GM12872 (cell line): ENCODE results near the gene ANKZF1.

ENCODE experiments used
- TF ChIP-seq, protein P1 (sequence below): IDR thresholded peaks from 3 replicates; pipeline ENCODE4 v1.5.1; 2011; ENCODE audit warnings: low read depth, mild to moderate bottlenecking, low read length, moderate library complexity; ENCODE audit not compliant: insufficient read depth

The ANKZF1 gene

GRCh38 chr2:219279916-219280516 lies 50.4 kb downstream of the ANKZF1 start:
- TF ChIP-seq, protein P1, sequence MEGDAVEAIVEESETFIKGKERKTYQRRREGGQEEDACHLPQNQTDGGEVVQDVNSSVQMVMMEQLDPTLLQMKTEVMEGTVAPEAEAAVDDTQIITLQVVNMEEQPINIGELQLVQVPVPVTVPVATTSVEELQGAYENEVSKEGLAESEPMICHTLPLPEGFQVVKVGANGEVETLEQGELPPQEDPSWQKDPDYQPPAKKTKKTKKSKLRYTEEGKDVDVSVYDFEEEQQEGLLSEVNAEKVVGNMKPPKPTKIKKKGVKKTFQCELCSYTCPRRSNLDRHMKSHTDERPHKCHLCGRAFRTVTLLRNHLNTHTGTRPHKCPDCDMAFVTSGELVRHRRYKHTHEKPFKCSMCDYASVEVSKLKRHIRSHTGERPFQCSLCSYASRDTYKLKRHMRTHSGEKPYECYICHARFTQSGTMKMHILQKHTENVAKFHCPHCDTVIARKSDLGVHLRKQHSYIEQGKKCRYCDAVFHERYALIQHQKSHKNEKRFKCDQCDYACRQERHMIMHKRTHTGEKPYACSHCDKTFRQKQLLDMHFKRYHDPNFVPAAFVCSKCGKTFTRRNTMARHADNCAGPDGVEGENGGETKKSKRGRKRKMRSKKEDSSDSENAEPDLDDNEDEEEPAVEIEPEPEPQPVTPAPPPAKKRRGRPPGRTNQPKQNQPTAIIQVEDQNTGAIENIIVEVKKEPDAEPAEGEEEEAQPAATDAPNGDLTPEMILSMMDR = peak; percentile 51

DNA sequence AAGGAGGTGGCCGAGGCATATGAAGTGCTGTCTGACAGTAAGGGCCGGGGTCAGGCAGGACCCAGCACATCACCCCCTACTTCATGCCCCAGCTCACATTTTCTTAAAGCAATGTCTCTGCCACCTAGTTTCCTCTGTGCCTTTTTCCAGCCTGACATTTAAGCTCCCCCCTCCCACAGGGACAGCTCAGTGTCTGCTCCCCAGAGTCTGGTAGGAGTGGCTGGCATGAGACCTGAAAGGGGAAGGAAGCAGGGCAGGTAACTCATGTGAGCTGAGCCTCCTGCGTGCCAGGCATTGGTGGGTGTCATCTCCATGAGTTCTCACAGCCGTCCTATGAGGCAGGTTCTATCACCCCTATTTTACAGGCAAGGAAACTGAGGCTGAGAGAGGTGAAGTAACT lies 51.0 kb downstream of the ANKZF1 start:
- TF ChIP-seq, protein P1 = no peak

DNA sequence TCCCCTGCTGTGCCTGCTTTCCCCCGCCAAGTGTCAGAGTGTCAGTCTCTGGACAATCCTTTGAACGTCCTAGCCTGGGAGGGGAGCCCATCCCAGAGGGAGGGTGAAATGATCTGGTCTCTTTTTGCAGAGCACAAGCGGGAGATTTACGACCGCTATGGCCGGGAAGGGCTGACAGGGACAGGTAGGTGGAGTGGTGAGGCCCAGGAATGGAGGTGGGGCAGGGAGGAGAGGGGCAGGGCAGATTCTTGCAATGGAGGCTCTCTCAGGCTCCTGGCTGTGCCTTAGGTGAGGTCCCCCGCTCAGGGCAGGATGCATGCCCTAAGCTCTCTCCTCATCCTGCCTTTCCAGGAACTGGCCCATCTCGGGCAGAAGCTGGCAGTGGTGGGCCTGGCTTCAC lies 52.0 kb downstream of the ANKZF1 start:
- TF ChIP-seq, protein P1 = no peak

DNA sequence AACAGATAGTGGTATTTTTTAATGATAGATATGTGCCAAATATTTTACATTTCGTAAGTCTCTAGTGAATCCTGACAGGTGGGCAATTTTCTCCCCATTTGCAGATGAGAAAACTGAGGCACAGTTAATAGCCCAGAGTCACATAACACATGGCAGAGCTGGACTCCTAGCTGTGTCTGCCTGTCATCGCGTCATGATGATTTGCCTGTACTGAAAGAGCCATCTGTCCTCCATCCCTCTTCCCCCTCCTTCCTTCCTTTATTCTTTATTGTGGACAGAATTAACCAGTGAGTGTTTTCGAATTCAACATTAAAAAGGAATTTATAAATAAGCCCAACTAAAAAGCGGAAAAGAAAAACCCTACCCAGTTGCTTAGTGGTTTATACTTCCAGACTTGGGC lies 52.8 kb downstream of the ANKZF1 start:
- TF ChIP-seq, protein P1 = no peak

DNA sequence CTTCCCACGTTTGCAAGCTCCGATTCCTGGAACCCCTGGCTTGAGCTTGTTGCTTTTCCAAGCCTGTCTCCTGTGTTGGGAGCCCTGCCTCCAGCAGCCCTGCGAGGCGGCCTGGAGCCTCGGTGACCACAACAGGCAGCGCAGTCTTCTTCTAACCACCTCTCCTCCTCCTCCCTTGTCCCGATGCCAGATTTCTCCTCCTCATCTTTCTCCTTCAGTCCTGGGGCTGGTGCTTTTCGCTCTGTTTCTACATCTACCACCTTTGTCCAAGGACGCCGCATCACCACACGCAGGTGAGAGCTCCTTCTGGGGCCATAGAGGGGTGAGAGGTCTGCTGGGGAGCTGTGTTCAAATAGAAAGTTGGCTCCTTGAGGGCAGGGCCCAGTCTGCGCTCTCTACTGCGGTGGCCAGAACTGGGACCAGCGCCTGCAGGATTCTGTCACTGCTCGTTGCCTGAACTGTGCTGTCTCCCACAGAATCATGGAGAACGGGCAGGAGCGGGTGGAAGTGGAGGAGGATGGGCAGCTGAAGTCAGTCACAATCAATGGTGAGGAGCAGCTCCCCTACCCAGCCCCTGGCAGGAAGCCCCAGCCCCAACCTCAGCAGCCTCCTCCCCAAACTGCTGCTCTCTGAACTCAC lies 53.5 kb downstream of the ANKZF1 start:
- TF ChIP-seq, protein P1 = no peak

DNA sequence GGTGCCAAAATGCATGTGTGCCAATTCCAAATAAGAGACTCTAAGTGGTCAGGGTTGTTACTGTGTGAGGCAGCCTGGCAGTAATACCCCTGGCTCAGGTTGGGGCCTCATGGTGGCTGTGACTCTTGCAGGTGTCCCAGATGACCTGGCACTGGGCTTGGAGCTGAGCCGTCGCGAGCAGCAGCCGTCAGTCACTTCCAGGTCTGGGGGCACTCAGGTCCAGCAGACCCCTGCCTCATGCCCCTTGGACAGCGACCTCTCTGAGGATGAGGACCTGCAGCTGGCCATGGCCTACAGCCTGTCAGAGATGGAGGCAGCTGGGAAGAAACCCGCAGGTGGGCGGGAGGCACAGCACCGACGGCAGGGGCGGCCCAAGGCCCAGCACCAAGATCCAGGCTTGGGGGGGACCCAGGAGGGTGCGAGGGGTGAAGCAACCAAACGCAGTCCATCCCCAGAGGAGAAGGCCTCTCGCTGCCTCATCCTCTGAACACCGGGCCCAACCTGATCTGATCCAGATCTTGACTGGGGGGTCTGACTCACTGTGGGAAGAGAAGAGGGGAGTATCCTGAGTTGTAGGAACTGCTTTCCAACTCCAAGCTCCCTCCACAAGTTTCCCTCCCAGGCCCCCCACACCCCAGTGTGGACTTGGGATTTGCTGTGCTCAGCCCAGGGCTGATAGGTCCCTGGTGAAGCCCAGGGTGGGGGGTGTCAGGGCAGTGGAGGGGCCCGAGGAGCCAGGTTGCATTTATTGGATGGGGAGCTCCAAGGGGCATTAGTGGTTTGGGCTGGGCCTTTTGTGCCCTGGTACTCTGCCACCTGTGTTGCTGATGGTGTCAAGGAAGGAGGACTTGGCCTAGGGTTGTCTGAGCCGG lies 55.1 kb downstream of the ANKZF1 start:
- TF ChIP-seq, protein P1 = no peak

DNA sequence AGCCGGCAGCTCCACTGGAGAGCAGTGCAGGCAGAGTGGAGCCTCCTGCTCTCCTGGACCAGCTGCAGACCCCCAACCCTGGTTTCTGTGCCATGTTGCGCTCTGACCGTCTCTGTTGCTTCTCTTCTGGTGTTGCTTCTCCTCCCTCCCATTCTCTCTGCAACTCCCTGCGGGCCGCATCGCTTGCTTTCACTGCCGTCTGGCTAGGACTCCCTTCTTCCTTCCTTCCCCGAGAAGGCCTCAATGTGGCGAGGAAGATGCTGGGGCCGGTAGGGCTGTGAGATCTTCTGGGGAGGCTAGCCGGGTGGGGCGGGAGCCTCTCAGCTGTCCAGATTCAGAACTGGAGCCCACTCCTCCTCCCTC lies 55.7 kb downstream of the ANKZF1 start:
- TF ChIP-seq, protein P1 = no peak
